Measurements from ENCODE around the gene SLC52A1.

The SLC52A1 gene

DNA sequence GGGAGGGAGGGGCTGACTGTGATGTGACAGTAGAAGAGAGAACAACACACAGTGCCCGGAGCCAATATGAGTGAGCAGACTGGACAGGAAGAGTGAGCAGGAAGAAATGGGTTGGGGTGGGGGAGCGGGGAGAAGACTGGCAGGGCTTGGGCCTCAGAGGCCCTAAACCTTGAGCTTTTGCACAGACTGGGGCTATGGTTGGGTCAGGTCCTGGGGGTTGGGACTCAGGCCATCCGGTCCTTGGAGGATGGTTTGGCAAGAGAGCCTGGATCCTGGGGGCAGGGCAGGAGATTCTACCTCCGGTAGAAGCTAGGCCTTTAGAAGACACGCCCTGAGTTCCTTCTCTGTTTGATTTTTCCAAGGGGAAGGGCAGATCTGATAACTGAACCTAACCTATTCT is 48.8 kb downstream of the SLC52A1 start:
- WGBS: 83% methylated on average over 5 of the region's 5 CpGs
- H3K4me1 ChIP-seq (ENCODE audit: insufficient read depth, low read length): peaks cover 9% of the 10 kb centered on the region; the same call in 1 of the 2 replicates
- no peak overlapping the region for H3K9ac ChIP-seq (ENCODE audit: low read depth, low read length)
- peaks cover 11% of the 10 kb centered on the region; the same call in 1 of the 2 replicates for H3K27me3 ChIP-seq (ENCODE audit: insufficient read depth, low read length)
- no peaks in the 10 kb centered on the region for H3K9me3 ChIP-seq (ENCODE audit: insufficient read depth, low read depth, low read length)
- H3K4me3 ChIP-seq (ENCODE audit: low read length): peak overlapping the region; percentile 71; the same call in 1 of the 2 replicates
- no peak overlapping the region for H3K27ac ChIP-seq (ENCODE audit: low read depth, low read length)
- H3K36me3 ChIP-seq (ENCODE audit: insufficient read depth, low read length): no peaks in the 10 kb centered on the region
